Measurements from ENCODE around the gene GIGYF2.
"Not testable (repeated sequence)": the region's sequence is repeated elsewhere in the genome, so short reads cannot be mapped to it uniquely, and the experiment has no call there.

Gene GIGYF2

DNA sequence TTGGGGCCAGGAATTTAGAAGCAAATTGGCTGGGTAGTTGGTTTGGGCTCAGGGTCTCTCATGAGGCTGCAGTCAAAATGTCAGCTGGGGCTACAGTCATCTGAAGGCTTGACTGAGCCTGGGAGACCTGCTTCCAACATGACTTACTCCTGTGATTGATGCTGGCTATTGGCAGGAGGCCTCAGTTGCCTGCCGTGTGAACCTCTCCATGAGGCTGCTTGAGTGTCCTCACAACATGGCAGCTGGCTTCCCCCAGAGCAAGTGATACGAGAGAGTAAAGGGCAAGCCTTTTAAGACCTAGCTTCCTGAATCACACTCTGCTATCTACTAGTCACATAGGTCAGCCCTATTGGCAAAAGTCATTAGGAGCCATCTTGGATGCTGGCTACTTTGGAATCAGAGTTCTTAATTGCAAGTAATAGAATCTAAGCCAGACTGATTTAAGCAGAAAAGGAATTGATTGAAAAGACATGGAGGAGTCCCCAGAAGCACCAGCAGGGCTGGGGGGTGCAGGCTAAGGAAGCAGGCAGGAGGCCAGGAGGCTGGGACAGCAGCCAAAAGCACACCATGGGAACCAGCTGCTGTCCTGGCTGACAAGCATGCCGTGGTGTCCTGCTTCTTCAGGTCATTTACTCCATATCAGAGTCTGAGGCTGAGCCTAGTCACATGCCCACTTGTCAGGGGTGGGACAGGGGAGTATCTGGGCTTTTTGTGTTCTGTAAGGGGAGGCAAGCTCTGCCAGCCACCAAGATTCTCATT lies 7.8 kb upstream of the GIGYF2 start:
- Histone ChIP-seq H3K27ac (no peak overlapping the region), H3K27me3 (no peaks in the 10 kb centered on the region), H3K4me3 (no peak overlapping the region), H3K4me1 (peaks cover 0 to 3% (median 0%) of the 10 kb centered on the region in 4 donors), H3K36me3 (no peaks in the 10 kb centered on the region), H3K9me3 (no peaks in the 10 kb centered on the region)
- TF ChIP-seq, protein P1, sequence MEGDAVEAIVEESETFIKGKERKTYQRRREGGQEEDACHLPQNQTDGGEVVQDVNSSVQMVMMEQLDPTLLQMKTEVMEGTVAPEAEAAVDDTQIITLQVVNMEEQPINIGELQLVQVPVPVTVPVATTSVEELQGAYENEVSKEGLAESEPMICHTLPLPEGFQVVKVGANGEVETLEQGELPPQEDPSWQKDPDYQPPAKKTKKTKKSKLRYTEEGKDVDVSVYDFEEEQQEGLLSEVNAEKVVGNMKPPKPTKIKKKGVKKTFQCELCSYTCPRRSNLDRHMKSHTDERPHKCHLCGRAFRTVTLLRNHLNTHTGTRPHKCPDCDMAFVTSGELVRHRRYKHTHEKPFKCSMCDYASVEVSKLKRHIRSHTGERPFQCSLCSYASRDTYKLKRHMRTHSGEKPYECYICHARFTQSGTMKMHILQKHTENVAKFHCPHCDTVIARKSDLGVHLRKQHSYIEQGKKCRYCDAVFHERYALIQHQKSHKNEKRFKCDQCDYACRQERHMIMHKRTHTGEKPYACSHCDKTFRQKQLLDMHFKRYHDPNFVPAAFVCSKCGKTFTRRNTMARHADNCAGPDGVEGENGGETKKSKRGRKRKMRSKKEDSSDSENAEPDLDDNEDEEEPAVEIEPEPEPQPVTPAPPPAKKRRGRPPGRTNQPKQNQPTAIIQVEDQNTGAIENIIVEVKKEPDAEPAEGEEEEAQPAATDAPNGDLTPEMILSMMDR (IDR thresholded peaks at IDR 0.05): no peak
- peak in 1 of 2 donors; percentile 54 for DNase-seq
- intact Hi-C loops (cut with DNase I; ENCODE audit: low total_unique reads): no loop called here

DNA sequence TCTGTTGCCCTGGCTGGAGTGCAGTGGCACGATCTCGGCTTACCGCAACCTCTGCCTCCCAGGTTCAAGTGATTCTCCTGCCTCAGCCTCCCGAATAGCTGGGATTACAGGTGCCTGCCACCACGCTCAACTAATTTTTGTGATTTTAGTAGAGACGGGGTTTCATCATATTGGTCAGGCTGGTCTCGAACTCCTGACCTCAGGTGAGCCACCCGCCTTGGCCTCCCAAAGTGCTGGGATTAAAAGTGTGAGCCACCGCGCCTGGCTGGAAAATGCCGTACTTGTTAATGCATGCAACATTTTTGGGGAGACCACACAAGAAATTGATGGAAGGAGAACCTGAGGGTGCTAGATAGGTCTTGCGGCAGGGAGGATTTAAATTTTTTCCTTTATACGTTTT lies 6.0 kb upstream of the GIGYF2 start:
- H3K4me3 ChIP-seq, H3K27me3 ChIP-seq, H3K36me3 ChIP-seq, H3K27ac ChIP-seq, H3K9me3 ChIP-seq, H3K4me1 ChIP-seq: not testable (repeated sequence)
- DNase-seq: peak in 1 of 2 donors; percentile 48
- intact Hi-C loops (cut with DNase I; ENCODE audit: low total_unique reads): loop anchor here (10.0 kb wide), 1 partner anchor 76 kb away; no protein-coding TSS in a partner anchor

DNA sequence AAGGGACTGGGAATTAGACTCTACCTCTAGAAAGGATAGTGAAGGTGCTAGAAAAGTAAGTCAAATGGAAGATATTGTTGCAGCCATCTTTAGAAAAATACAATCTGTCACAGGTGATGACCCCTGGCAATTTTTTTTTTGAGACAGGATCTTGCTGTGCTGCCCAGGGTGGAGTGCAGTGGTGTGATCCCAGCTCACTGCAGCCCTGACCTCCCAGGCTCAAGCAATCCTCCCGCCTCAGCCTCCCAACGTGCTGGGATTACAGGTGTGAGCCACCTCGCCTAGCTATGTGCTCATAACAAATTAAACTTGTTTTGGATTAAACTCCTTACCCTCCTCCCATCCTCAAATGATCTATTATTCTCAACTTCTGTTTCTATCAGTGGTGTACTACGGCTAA lies 3.8 kb upstream of the GIGYF2 start:
- intact Hi-C loops (cut with DNase I; ENCODE audit: low total_unique reads): loop anchor here (10.0 kb wide), 1 partner anchor 79 kb away; no protein-coding TSS in a partner anchor
- peaks cover 0 to 12% (median 6%) of the 10 kb centered on the region in 4 donors for H3K4me1 ChIP-seq

DNA sequence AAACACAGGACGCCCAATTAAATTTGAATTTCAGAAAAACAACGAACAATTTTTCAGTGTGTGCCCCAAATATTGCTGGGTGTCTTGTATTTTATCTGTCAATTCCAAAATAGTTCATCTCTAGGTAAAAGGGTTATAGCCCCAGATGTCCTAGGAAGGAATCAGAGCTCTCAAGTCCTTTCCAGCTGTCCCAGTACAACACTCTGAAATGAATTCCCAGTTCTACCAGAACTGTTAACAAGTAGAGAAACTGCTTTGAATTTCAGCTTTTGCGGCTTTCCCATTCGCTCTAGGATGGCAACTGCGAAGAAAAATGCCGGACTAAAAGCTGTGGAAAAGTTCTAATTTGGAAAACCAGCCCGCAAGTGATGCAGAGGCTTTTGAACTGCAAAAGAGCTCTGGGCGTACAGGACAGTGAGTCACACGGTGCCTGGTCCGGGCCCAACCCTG lies 497 bp upstream of the GIGYF2 start:
- H3K27ac ChIP-seq: peak overlapping the region; percentile 95 to 97
- no peaks in the 10 kb centered on the region for H3K9me3 ChIP-seq
- H3K4me3 ChIP-seq: peak overlapping the region; percentile 96 to 99
- TF ChIP-seq, protein P1 (IDR thresholded peaks at IDR 0.05): no peak
- no peaks in the 10 kb centered on the region for H3K36me3 ChIP-seq
- no peaks in the 10 kb centered on the region for H3K27me3 ChIP-seq
- peaks cover 0 to 43% (median 27%) of the 10 kb centered on the region in 4 donors for H3K4me1 ChIP-seq
- intact Hi-C loops (cut with DNase I; ENCODE audit: low total_unique reads): loop anchor here (10.0 kb wide), 1 partner anchor 82 kb away; no protein-coding TSS in a partner anchor
- DNase-seq: no peak

More for the DNA sequence above, 3.8 kb upstream of the GIGYF2 start:
- Histone ChIP-seq H3K27ac (no peak overlapping the region), H3K27me3 (no peaks in the 10 kb centered on the region), H3K4me3 (no peak overlapping the region), H3K36me3 (no peaks in the 10 kb centered on the region), H3K9me3 (no peaks in the 10 kb centered on the region)
- TF ChIP-seq, protein P1 (IDR thresholded peaks at IDR 0.05): no peak
- DNase-seq: no peak

DNA sequence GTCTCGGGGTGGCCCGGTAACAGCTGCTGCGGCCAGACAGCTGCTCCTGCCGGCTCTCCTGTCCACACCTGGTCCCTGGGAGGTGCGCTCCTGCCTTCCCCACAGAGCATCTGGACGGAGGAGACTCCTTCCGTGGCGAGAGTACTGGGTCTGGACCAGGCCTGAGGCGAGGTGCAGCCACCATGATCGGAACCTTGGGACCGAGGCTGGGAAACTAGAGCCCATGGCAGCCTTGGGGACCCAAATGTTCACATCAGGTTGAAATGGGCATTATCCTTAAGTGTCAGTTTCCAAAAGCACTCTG lies 628 bp downstream of the GIGYF2 start:
- Histone ChIP-seq H3K4me1 (peaks cover 0 to 53% (median 30%) of the 10 kb centered on the region in 4 donors), H3K36me3 (no peaks in the 10 kb centered on the region), H3K27me3 (no peaks in the 10 kb centered on the region), H3K9me3 (no peaks in the 10 kb centered on the region), H3K4me3 (peak overlapping the region; percentile 96 to 99), H3K27ac (peak overlapping the region; percentile 95 to 97)
- intact Hi-C loops (cut with DNase I; ENCODE audit: low total_unique reads): loop anchor here (10.0 kb wide), 1 partner anchor 83 kb away; no protein-coding TSS in a partner anchor
- DNase-seq: no peak
- TF ChIP-seq, protein P1 (IDR thresholded peaks at IDR 0.05): no peak

DNA sequence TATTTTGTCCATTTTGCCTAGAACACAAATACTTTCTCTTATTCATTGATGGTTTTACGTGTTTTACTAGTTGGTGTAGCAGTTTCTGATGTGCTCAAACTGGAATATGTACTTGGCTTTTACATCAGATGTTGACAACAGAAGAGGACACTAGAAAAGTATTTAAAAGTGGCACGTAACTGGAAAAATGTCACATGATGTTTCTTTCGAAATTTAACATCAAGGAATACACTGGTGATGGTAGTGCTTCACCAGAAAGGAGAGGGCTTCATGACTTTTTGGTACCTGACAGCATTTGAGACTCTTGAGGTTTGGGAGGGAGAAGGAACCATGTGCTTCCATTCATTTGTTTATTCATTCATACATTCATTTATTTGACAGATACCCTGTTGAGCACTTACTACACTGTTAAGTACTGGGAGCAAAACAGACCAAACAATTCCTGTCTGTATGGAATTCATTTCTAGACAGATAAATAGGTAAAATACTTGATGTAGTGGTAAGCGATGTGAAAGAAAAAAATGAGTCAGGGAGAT lies 1.5 kb downstream of the GIGYF2 start:
- Histone ChIP-seq H3K4me3 (peak overlapping the region; percentile 96 to 99), H3K36me3 (no peaks in the 10 kb centered on the region), H3K27ac (peak overlapping the region; percentile 95 to 97), H3K27me3 (no peaks in the 10 kb centered on the region), H3K4me1 (peaks cover 0 to 54% (median 31%) of the 10 kb centered on the region in 4 donors), H3K9me3 (no peaks in the 10 kb centered on the region)
- TF ChIP-seq, protein P1 (IDR thresholded peaks at IDR 0.05): no peak
- DNase-seq: no peak
- intact Hi-C loops (cut with DNase I; ENCODE audit: low total_unique reads): loop anchor here (10.0 kb wide), 1 partner anchor 84 kb away; no protein-coding TSS in a partner anchor
